ENCODE measurements around the gene LNP1. TPM values are rescaled to one million over a fixed set of nuclear protein-coding genes. Genes with fewer than 3 reads are reported as not detected.

Gene LNP1
- total and polyA plus RNA-seq, 2 of the 8 experiments (the other 6 are each of a cell fraction or from before 2014, with no cell fraction given) = 6.6 to 8.7 TPM

DNA sequence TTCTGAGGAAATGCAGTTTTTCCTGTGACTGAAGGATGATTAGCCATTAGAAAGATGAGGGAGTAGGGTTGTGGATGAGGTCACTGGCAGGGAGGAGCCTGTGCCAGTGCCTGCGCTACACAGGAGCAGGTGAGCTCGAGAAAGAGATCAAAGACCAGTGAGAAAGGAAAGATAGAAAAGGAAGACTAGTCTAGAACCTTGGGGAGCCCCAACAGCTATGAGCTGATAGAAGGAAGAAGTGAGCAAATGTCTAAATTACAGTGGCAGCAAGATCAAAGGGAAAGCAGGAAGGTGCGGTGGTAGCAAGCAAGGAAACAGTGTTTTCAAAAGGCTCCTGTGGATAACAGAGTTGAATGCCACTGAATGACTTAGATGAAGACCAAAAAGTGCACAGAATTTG, 39.6 kb downstream of the LNP1 start:
- Histone ChIP-seq H3K79me2 (ENCODE audit: control insufficient read depth in 1 of 2, insufficient read depth in 2 of 2, low read length in 2 of 2) (no peaks in the 10 kb centered on the region), H4K8ac (ENCODE audit: extremely low read depth, insufficient read depth, low read length) (no peak overlapping the region), H2AFZ (ENCODE audit: low read length) (no peak overlapping the region), H3K56ac (replicated peaks; ENCODE audit: insufficient read length, low read depth, low read length) (no peak overlapping the region), H2BK12ac (ENCODE audit: low read depth, low read length) (no peak overlapping the region), H3K27ac (ENCODE audit: low read depth, low read length) (no peak overlapping the region), H3K27me3 (replicated peaks in 1 of 4; ENCODE audit: control insufficient read depth in 3 of 4, extremely low read depth in 1 of 4, insufficient read depth in 3 of 4, low read length in 3 of 4) (no peaks in the 10 kb centered on the region), H4K91ac (replicated peaks; ENCODE audit: insufficient read length, low read length) (no peak overlapping the region), H4K5ac (ENCODE audit: insufficient read length, low read depth, low read length) (no peak overlapping the region), H3K4me3 (ENCODE audit: extremely low read depth in 1 of 4, insufficient read depth in 2 of 4, low read depth in 3 of 4, low read length in 4 of 4) (no peak overlapping the region), H3K14ac (ENCODE audit: insufficient read length) (no peak overlapping the region), H3K36me3 (ENCODE audit: control insufficient read depth in 2 of 4, insufficient read depth in 4 of 4, low read length in 3 of 4) (peaks cover 0 to 3% (median 1%) of the 10 kb centered on the region in 4 experiments; a peak in 3 of 8 replicates), H2BK15ac (ENCODE audit: low read length) (no peak overlapping the region), H3K23ac (ENCODE audit: insufficient read length) (no peak overlapping the region), H3K9ac (replicated peaks in 1 of 4; ENCODE audit: extremely low read depth in 1 of 4, low read depth in 3 of 4, low read length in 3 of 4) (no peak overlapping the region), H4K20me1 (replicated peaks in 1 of 2; ENCODE audit: control insufficient read depth in 1 of 2, insufficient read depth in 2 of 2, low read length in 2 of 2) (no peaks in the 10 kb centered on the region), H3K9me3 (ENCODE audit: insufficient read depth in 2 of 2, low read depth in 1 of 2, low read length in 1 of 2) (peaks cover 4 to 17% of the 10 kb centered on the region in 2 experiments), H3K23me2 (ENCODE audit: low read depth, low read length) (no peaks in the 10 kb centered on the region), H2BK120ac (replicated peaks; ENCODE audit: low read depth, low read length) (no peak overlapping the region), H2AK5ac (ENCODE audit: low read depth, low read length) (no peak overlapping the region), H2BK20ac (ENCODE audit: low read length) (no peak overlapping the region), H3K4me1 (replicated peaks in 1 of 4; ENCODE audit: control insufficient read depth in 3 of 4, insufficient read depth in 4 of 4, low read length in 3 of 4) (no peaks in the 10 kb centered on the region), H3K4ac (replicated peaks; ENCODE audit: insufficient read length, low read depth, low read length) (no peak overlapping the region), H3K4me2 (ENCODE audit: insufficient read depth in 1 of 2, low read depth in 2 of 2, low read length in 2 of 2) (no peak overlapping the region), H3K18ac (ENCODE audit: extremely low read depth, low read length) (no peak overlapping the region), H3K79me1 (ENCODE audit: low read depth, low read length) (no peaks in the 10 kb centered on the region; the same call in 1 of the 2 replicates), H2BK5ac (ENCODE audit: low read depth, low read length) (no peak overlapping the region)
- WGBS, 2 experiments (ENCODE audit: extremely low coverage in 1 of 2, insufficient coverage in 1 of 2, insufficient read length in 1 of 2, insufficient replicate concordance in 2 of 2, low coverage in 1 of 2, low lambda C conversion rate in 2 of 2, missing lambda C conversion rate in 1 of 2) = 89% methylated on average over 3 of the region's 3 CpGs; no CpG with 5 or more reads in 1 of the 2 experiments
- DNase-seq (ENCODE audit: low read depth in 1 of 2, low spot score in 2 of 2) (no peak), FAIRE-seq (no peak)
- ChIA-PET CTCF (ENCODE audit: partially characterized antibody) (interaction anchor here (0.8 to 1.3 kb wide), 3 partner anchors 22 to 795 kb away, joined by 3 read pairs; no protein-coding TSS in a partner anchor), POLR2A (ENCODE audit: partially characterized antibody) (no interaction called here)
- no peak for TF ChIP-seq POLR2A (IDR thresholded peaks at IDR 0.05; ENCODE audit: control extremely low read depth in 1 of 2, low read depth in 2 of 2, low read length in 2 of 2)
- TF ChIP-seq, protein P1, sequence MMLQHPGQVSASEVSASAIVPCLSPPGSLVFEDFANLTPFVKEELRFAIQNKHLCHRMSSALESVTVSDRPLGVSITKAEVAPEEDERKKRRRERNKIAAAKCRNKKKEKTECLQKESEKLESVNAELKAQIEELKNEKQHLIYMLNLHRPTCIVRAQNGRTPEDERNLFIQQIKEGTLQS (IDR thresholded peaks at IDR 0.05; ENCODE audit: insufficient read depth, low read depth, low read length) = no peak
- TF ChIP-seq PHF8 (conservative IDR thresholded peaks at IDR 0.05; ENCODE audit: low read depth, low read length) = no peak
- no peak for TF ChIP-seq EGR1 (IDR thresholded peaks at IDR 0.05; ENCODE audit: borderline replicate concordance, low read depth, low read length)
